ENCODE measurements around the gene MTF2. TPM values are rescaled to one million over a fixed set of nuclear protein-coding genes. Genes with fewer than 3 reads are reported as not detected.
A peak's percentile ranks its signal among the peaks of the same experiment; 100 is the strongest.

Gene MTF2
- total and polyA plus RNA-seq, 9 donors: 19.1 to 27.0 (median 20.9) TPM

GRCh38 chr1:93043057-93043557 is 36.0 kb upstream of the MTF2 start:
- H3K4me3 ChIP-seq (ENCODE audit: low read length): no peak overlapping the region
- no CpG with 5 or more reads among the region's 4 CpGs for WGBS (ENCODE audit: insufficient coverage)
- no peaks in the 10 kb centered on the region for H3K9me3 ChIP-seq (replicated peaks; ENCODE audit: control insufficient read depth, low read depth, low read length)
- DNase-seq: no peak
- H3K27ac ChIP-seq (ENCODE audit: low read length): no peak overlapping the region
- no peaks in the 10 kb centered on the region for H3K4me1 ChIP-seq (ENCODE audit: control insufficient read depth, insufficient read depth, low read length)
- H3K27me3 ChIP-seq (ENCODE audit: control insufficient read depth, insufficient read depth, low read length): no peaks in the 10 kb centered on the region
- H3K36me3 ChIP-seq (ENCODE audit: control insufficient read depth, insufficient read depth, low read length): no peaks in the 10 kb centered on the region

- no peaks in the 10 kb centered on the region for H3K4me1 ChIP-seq (ENCODE audit: control insufficient read depth, insufficient read depth, low read length)
- no peaks in the 10 kb centered on the region for H3K27me3 ChIP-seq (ENCODE audit: control insufficient read depth, insufficient read depth, low read length)
- H3K36me3 ChIP-seq (ENCODE audit: control insufficient read depth, insufficient read depth, low read length): no peaks in the 10 kb centered on the region
- no peak overlapping the region for H3K4me3 ChIP-seq (ENCODE audit: low read length)
- H3K9me3 ChIP-seq (replicated peaks; ENCODE audit: control insufficient read depth, low read depth, low read length): no peaks in the 10 kb centered on the region
- no CpG with 5 or more reads among the region's 3 CpGs for WGBS (ENCODE audit: insufficient coverage)
- H3K27ac ChIP-seq (ENCODE audit: low read length): no peak overlapping the region
- no peak for DNase-seq
Measured at GRCh38 chr1:93047618-93048017, 31.5 kb upstream of the MTF2 start.

- no peak overlapping the region for H3K27ac ChIP-seq (ENCODE audit: low read length)
- no peak overlapping the region for H3K4me3 ChIP-seq (ENCODE audit: low read length)
- DNase-seq: peak; percentile 3
- no CpG with 5 or more reads among the region's 1 CpG for whole genome bisulfite sequencing (ENCODE audit: insufficient coverage)
- no peaks in the 10 kb centered on the region for H3K36me3 ChIP-seq (ENCODE audit: control insufficient read depth, insufficient read depth, low read length)
- no peaks in the 10 kb centered on the region for H3K27me3 ChIP-seq (ENCODE audit: control insufficient read depth, insufficient read depth, low read length)
- H3K9me3 ChIP-seq (replicated peaks; ENCODE audit: control insufficient read depth, low read depth, low read length): no peaks in the 10 kb centered on the region
- no peaks in the 10 kb centered on the region for H3K4me1 ChIP-seq (ENCODE audit: control insufficient read depth, insufficient read depth, low read length)
Measured at GRCh38 chr1:93051961-93052360, 27.1 kb upstream of the MTF2 start.

DNA sequence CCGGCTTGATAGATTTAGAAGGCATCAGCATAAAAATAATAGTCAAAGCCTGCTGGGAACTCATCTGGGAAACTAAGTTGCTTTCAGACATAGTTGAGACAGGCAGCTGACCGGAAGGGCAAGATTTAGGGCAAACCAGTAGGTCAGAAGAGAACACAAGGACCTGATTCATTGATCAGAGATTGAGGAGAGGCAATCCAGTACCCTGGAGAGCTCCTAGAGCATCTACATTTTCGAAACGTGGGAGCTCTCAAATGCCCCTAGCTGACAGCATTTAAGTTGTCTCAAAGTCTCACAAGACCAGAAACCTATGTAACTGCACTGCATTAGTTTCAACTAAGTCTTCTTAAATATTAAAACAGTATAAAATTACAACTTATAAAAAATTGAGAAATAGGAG is 22.9 kb upstream of the MTF2 start:
- WGBS (ENCODE audit: insufficient coverage): 40% methylated on average over 2 of the region's 4 CpGs
- no peaks in the 10 kb centered on the region for H3K9me3 ChIP-seq (replicated peaks; ENCODE audit: control insufficient read depth, low read depth, low read length)
- H3K27me3 ChIP-seq (ENCODE audit: control insufficient read depth, insufficient read depth, low read length): no peaks in the 10 kb centered on the region
- no peaks in the 10 kb centered on the region for H3K36me3 ChIP-seq (ENCODE audit: control insufficient read depth, insufficient read depth, low read length)
- peak; percentile 36 for DNase-seq
- no peaks in the 10 kb centered on the region for H3K4me1 ChIP-seq (ENCODE audit: control insufficient read depth, insufficient read depth, low read length)
- H3K4me3 ChIP-seq (ENCODE audit: low read length): no peak overlapping the region
- H3K27ac ChIP-seq (ENCODE audit: low read length): no peak overlapping the region

DNA sequence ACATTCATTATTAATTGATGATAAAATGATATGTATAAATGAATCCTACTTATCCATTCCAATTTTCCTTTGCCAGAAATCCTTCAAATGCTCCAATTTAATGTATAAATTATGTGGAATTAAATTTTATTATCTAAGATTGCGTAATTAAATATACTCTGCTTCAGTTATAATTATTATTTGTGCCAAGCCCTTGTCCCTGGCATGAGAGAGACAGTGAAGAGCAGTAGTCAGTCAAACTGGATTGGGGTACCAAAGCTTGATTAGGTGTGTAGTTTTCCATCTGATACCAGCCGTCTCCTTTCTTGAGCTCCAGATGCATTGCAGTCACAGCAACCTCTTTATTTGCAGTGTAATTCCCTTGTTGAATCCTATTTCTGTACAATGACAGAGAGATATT is 22.4 kb upstream of the MTF2 start:
- Histone ChIP-seq H3K27me3 (ENCODE audit: control insufficient read depth, insufficient read depth, low read length) (no peaks in the 10 kb centered on the region), H3K36me3 (ENCODE audit: control insufficient read depth, insufficient read depth, low read length) (no peaks in the 10 kb centered on the region), H3K4me3 (ENCODE audit: low read length) (no peak overlapping the region), H3K9me3 (replicated peaks; ENCODE audit: control insufficient read depth, low read depth, low read length) (no peaks in the 10 kb centered on the region), H3K27ac (ENCODE audit: low read length) (no peak overlapping the region), H3K4me1 (ENCODE audit: control insufficient read depth, insufficient read depth, low read length) (no peaks in the 10 kb centered on the region)
- no peak for DNase-seq
- no CpG with 5 or more reads among the region's 2 CpGs for WGBS (ENCODE audit: insufficient coverage)

- no peaks in the 10 kb centered on the region for H3K36me3 ChIP-seq (ENCODE audit: control insufficient read depth, insufficient read depth, low read length)
- H3K4me3 ChIP-seq (ENCODE audit: low read length): no peak overlapping the region
- no peaks in the 10 kb centered on the region for H3K4me1 ChIP-seq (ENCODE audit: control insufficient read depth, insufficient read depth, low read length)
- H3K27ac ChIP-seq (ENCODE audit: low read length): no peak overlapping the region
- H3K27me3 ChIP-seq (ENCODE audit: control insufficient read depth, insufficient read depth, low read length): no peaks in the 10 kb centered on the region
- no peaks in the 10 kb centered on the region for H3K9me3 ChIP-seq (replicated peaks; ENCODE audit: control insufficient read depth, low read depth, low read length)
- DNase-seq: peak; percentile 22
- WGBS (ENCODE audit: insufficient coverage): 0% methylated on average over 1 of the region's 3 CpGs
Measured at GRCh38 chr1:93061895-93062792, 16.9 kb upstream of the MTF2 start.

DNA sequence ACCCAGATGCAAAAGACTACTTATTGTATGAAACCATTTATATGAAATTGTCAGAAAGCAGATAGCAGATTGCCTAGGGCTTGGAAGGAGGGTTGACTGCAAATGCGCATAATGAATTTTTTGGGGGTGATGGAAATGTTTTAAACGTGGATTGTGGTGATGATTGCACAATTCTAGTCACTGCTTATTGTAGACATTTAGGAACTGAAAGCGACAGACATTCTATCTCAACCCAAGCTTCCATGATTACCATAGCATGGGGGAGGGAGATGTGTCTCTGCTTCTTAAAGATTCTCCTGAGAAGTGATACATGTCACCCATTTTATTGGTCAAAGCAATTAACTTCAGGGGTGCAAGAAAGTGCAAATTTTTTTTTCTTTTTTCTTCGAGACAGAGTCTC is 2.8 kb upstream of the MTF2 start:
- H3K27me3 ChIP-seq (ENCODE audit: control insufficient read depth, insufficient read depth, low read length): no peaks in the 10 kb centered on the region
- no peak overlapping the region for H3K27ac ChIP-seq (ENCODE audit: low read length)
- H3K9me3 ChIP-seq (replicated peaks; ENCODE audit: control insufficient read depth, low read depth, low read length): no peaks in the 10 kb centered on the region
- whole genome bisulfite sequencing (ENCODE audit: insufficient coverage): 83% methylated on average over 1 of the region's 4 CpGs
- peak; percentile 51 for DNase-seq
- no peak overlapping the region for H3K4me3 ChIP-seq (ENCODE audit: low read length)
- no peaks in the 10 kb centered on the region for H3K36me3 ChIP-seq (ENCODE audit: control insufficient read depth, insufficient read depth, low read length)
- peaks cover 2% of the 10 kb centered on the region for H3K4me1 ChIP-seq (ENCODE audit: control insufficient read depth, insufficient read depth, low read length)

- Histone ChIP-seq H3K9me3 (replicated peaks; ENCODE audit: control insufficient read depth, low read depth, low read length) (no peaks in the 10 kb centered on the region), H3K27me3 (ENCODE audit: control insufficient read depth, insufficient read depth, low read length) (no peaks in the 10 kb centered on the region), H3K4me1 (ENCODE audit: control insufficient read depth, insufficient read depth, low read length) (peaks cover 2% of the 10 kb centered on the region), H3K27ac (ENCODE audit: low read length) (peak overlapping the region; percentile 95), H3K4me3 (ENCODE audit: low read length) (peak overlapping the region; percentile 76), H3K36me3 (ENCODE audit: control insufficient read depth, insufficient read depth, low read length) (no peaks in the 10 kb centered on the region)
- WGBS (ENCODE audit: insufficient coverage): 50% methylated on average over 1 of the region's 3 CpGs
- no peak for DNase-seq
Measured at GRCh38 chr1:93078203-93078602, 880 bp upstream of the MTF2 start.

GRCh38 chr1:93078638-93078985 is 471 bp upstream of the MTF2 start:
- H3K27me3 ChIP-seq (ENCODE audit: control insufficient read depth, insufficient read depth, low read length): no peaks in the 10 kb centered on the region
- no peaks in the 10 kb centered on the region for H3K9me3 ChIP-seq (replicated peaks; ENCODE audit: control insufficient read depth, low read depth, low read length)
- peaks cover 2% of the 10 kb centered on the region for H3K4me1 ChIP-seq (ENCODE audit: control insufficient read depth, insufficient read depth, low read length)
- peak overlapping the region; percentile 95 for H3K27ac ChIP-seq (ENCODE audit: low read length)
- H3K4me3 ChIP-seq (ENCODE audit: low read length): peak overlapping the region; percentile 76
- no peak for DNase-seq
- 0% methylated on average over 2 of the region's 7 CpGs for WGBS (ENCODE audit: insufficient coverage)
- H3K36me3 ChIP-seq (ENCODE audit: control insufficient read depth, insufficient read depth, low read length): no peaks in the 10 kb centered on the region

DNA sequence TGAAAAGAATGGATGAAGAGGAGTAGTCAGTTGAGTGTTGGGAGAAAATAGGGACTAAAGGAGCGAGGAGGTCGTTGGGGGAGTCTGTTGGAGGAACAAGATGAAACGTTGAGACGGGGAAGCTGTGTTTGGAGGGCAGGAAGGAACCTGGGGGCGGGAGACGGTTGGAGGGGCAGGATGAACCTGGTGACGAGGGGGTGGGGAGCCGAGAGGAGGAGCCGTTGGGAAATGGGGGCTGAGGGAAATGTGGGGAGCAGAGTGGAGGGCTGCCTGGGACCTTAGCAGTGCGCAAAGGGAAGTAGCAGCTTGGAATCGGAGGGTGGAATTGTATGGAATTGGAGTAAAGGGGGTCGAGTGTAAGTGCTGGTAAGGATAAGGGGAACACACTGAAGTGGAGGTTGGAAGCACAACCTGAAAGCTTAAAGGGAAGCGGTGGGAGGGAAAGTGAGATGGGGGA is 630 bp downstream of the MTF2 start:
- peak; percentile 47 for DNase-seq
- H3K4me3 ChIP-seq (ENCODE audit: low read length): peak overlapping the region; percentile 76
- peak overlapping the region; percentile 95 for H3K27ac ChIP-seq (ENCODE audit: low read length)
- H3K27me3 ChIP-seq (ENCODE audit: control insufficient read depth, insufficient read depth, low read length): no peaks in the 10 kb centered on the region
- H3K4me1 ChIP-seq (ENCODE audit: control insufficient read depth, insufficient read depth, low read length): peaks cover 2% of the 10 kb centered on the region
- WGBS (ENCODE audit: insufficient coverage): under 1% methylated on average over 12 of the region's 13 CpGs
- peaks cover 2% of the 10 kb centered on the region for H3K9me3 ChIP-seq (replicated peaks; ENCODE audit: control insufficient read depth, low read depth, low read length)
- H3K36me3 ChIP-seq (ENCODE audit: control insufficient read depth, insufficient read depth, low read length): no peaks in the 10 kb centered on the region

Data from muscle of leg (tissue), 11 donors.